GM21526 (cell line): Measurements from ENCODE around the gene ORAI3.

Experiments used
- ATAC-seq: cut with Tn5 transposase; IDR thresholded peaks from one replicate; pipeline ENCODE4 v1.9.1; 2021; ENCODE audit warnings: moderate library complexity; ENCODE audit not compliant: unreplicated experiment, low FRiP score

Gene ORAI3

GRCh38 chr16:30987581-30988190, 38.8 kb downstream of the ORAI3 start:
- ATAC-seq = no peak

DNA sequence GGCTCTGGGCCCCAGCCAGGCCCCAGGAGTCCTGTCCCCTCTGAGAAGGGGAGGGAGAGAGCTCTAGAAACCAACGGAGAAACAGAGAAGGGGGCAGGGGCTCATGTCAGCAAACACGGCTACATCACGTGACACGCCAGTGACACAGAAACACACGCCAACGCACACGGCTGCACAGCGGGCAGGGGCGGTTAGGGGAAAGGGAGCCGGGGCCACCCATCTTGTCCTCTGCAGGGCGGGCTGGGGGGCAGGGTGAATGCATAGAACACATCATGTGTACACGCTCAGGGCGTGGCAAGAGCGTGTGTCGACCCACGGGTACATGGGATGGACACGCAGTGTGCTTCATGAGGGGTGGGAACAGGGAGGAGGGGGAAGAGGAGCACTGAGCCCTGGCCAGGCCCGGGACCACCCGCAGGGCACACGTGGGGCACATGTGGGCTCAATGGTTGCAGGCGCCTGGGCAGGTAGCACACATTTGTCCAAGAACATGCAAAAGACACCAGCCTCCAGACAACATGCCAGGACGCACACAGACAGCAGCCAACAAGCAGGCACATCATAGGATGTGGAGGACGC, 40.7 kb downstream of the ORAI3 start:
- no peak for ATAC-seq

DNA sequence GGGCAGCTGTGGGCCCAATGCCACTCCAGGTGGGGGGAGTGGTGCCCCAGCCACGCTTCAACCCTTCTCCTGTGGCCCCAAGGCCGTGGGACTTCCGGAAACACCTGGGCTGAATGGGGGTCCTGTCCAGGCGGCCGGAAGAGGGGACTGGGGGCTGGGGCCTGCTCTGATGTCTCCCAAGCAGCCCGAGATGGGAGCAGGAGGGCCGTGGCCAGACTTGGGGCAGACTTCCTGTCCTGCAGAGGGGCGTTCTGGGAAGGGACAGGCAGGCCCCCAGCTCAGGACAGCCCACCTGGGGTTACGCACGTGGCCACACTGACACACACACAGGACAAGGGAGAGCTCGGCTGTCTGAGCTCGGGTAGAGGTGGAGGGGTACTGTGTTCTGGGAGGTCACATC, 41.2 kb downstream of the ORAI3 start:
- ATAC-seq = no peak

DNA sequence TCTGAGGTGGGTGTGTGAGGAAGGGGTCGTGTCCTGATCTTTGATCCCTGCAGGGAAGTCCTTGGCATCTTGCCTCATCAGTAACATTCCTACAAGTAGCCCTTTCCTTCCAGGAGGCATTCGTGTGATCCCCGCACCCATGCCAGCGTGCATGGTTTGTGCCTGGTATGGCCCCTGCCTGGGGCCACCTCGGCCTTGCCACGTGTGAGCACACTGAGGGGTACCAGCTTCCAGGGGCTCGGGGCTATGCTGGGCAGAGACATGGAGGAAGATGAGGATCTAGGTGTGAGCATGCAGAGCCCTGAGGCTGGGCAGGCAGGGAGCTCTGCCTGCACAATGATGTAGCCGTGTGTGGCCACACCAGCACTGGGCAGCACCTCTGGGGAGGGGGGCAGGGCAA, 42.2 kb downstream of the ORAI3 start:
- ATAC-seq = no peak

DNA sequence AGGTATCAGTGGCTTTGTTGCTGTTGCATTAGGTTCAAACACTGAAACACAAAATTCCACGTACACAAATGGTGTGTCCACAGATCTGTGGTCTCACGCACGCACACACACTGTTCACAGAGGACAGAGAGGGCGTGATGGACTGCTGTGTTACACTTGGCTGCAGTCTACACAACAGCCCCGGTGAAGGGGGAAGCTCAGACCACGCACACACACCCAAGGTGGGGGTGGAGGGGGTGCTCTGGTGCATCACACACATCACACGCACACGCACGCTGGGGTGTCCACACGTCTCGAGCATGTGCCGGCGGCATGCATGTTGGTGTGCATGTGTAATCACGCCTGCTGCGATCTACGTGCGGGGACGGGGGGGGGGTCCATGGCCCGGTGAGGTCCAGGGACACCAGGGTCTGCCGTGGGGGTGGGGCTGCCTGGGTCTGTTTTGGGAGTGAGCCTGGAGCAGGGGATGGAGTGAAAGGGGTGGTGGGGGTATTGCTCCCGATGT, 43.5 kb downstream of the ORAI3 start:
- no peak for ATAC-seq

DNA sequence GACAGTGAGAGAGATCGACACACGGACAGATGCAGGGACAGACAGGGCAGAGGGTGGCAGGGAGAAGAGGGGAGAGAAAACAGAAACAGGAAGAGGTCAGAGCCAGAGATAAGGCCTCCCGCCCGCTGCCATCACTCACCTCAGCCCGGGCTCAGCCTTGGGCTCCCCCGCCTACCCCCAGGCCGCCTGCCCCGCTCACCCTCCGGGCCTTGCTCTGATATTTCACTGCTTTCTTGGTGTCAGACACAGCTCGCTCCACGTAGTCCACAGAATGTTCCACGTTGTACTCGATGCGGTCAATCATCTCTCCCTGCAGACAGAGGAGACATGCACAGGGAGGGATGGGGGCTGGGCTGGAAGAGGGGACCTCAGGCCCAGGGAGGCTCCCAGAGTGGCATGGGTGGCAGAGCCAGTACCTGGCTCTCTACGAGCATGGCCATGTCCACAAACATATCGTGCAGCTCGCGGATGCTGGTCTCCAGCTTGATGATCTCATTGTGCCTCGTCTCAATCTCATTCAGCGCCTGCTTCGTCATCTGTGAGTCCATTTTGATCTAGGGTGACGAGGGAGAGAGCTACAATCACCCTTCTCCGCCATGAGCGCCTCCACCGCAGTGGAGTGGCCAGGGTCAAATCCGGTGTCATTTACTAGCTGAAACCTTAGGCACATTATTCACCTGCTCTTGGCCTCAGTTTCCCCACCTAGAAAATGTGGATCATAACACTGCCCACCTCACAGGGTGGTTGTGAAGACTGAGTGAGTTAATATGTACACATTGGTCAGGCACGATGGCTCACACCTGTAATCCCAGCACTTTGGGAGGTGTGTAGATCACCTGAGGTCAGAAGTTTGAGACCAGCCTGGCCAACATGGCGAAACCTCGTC, 44.3 kb downstream of the ORAI3 start:
- ATAC-seq = no peak

DNA sequence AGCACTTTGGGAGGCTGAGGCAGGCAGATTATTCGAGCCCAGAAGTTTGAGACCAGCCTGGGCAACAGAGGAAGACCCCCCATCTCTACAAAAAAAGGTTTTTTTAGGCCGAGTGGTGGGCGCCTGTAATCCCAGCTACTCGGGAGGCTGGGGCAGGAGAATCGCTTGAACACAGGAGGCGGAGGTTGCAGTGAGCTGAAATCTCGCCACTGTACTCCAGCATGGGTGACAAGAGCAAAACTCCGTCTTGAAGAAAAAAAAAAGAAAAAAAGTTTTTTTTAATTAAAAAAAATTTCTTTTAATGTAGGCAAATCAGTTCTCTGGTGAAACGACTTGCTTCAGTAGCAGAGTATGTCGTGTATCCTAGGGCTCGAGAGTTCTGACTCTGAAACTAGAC, 47.1 kb downstream of the ORAI3 start:
- ATAC-seq = no peak

- ATAC-seq = peak; percentile 6
Measured at GRCh38 chr16:30996324-30996984, 47.6 kb downstream of the ORAI3 start.

GRCh38 chr16:30996985-30997724, 48.3 kb downstream of the ORAI3 start:
- peak; percentile 71 for ATAC-seq

- ATAC-seq = no peak
Measured at GRCh38 chr16:30997725-30998711, 49.1 kb downstream of the ORAI3 start.

GRCh38 chr16:30998852-30999761, 50.2 kb downstream of the ORAI3 start:
- ATAC-seq = no peak

- no peak for ATAC-seq
Measured at GRCh38 chr16:31000671-31001382, 52.0 kb downstream of the ORAI3 start.

DNA sequence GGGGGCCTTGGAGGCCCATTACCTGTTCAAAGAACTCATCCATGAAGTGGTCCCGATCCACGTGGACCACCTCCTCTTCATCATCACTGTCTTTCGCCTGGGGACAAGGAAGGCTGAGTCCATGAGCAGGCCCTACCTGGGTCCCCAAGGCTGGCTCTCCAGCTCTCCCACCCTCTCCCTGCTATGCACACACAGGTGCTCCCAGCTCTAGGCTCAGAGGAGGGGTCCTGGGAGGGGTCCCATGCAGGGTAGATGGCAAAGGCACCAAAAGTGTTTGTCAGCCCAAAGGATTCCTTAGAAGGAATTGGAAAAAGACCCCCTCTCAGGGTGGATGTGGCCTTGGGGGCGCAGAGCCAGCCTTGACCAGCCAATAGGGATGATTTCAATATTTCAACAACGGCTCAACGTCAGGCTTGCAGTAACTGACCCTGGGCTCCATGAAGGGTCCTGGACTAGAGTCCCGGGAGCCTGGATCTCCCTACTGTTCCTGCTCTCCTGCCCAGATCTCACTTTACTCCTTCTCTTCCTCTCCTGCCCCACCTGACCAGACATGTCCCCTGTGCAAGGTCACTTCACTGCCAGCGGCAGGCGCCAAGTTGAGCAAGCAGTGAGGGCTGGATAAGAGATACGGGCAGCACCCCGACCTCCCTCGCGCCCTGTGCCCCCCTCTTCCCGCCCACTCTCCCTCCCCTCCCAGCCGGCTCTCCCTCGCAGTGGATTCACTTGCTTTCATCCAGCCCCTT, 52.8 kb downstream of the ORAI3 start:
- ATAC-seq = no peak

DNA sequence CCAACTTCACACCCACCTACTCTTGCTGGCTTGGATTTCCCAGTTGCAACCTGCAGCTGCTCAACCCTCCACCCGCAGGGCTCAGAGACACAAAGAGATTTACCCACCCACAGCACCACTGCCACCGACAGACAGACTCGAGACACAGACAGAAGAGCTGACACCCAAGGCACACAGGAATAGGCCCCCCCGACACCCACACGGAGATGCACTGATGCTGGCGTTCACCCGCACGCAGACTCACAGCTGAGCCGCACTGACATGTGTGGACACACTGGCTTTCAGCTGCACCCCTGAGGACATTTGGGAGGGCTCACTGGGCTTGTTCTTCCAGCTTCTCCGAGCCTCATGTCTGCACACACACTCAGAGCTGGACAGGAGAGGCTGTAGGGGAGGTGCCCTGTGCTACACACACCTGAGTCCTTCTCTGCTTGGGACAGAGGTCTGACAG, 53.4 kb downstream of the ORAI3 start:
- no peak for ATAC-seq

DNA sequence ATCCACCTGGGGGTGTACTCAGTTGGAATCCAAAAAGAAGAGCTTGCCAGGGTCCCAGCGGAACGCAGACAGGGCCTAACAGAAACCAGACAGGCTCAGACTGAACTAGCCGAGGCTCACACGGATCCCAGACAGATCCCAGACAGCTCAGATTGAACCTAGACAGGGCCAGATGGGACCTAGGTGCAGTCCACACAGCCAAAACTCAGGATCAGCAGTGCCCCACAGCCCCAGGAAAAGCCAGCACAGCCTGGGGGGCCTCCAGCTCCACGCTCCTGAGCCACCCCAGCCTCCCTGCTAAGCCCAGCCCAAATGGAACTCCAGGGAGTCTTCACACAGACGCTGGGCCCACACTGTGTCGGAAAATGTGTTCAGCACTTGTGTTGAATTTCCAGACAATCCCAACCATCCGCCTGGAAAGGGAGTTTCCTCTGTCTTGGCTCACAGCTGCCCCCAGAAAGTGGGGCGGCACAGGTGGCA, 54.0 kb downstream of the ORAI3 start:
- no peak for ATAC-seq

- ATAC-seq = no peak
Measured at GRCh38 chr16:31003744-31004143, 54.9 kb downstream of the ORAI3 start.
